Testis (tissue), 2 donors: ENCODE data around the gene CPLANE2.

Experiments
- CTCF ChIP-seq, 3 experiments: fragments of 450-650 bp in 2 of 3; fragments of 200-600 bp in 1 of 3; sonication (generic) in 1 of 3; IDR thresholded peaks; one replicate each; pipeline ENCODE4 v1.5.1; 2016 to 2019; ENCODE audit warnings: antibody characterized with exemption in 3 of 3, mild to moderate bottlenecking in 2 of 3, moderate library complexity in 1 of 3
- POLR2A ChIP-seq: fragments of 450-650 bp; IDR thresholded peaks from one replicate; pipeline ENCODE4 v1.6.1; 2017; ENCODE audit warnings: antibody characterized with exemption, mild to moderate bottlenecking, moderate library complexity

- TF ChIP-seq POLR2A = no peak
- TF ChIP-seq CTCF (IDR thresholded peaks at IDR 0.05) = no peak
Observed at GRCh38 chr1:16239972-16240491, 3.0 kb upstream of the CPLANE2 start.
